ENCODE results near the gene ADPRHL1. TPM values are rescaled to one million over a fixed set of nuclear protein-coding genes. Genes with fewer than 3 reads are reported as not detected.
A peak's percentile ranks its signal among the peaks of the same experiment; 100 is the strongest.

Gene ADPRHL1
- total RNA-seq, 4 donors from 2014 or later = 6.9 to 15.5 (median 12.6) TPM

- 80 to 86% methylated on average over 37 to 52 of the region's 52 CpGs for WGBS, 2 donors
- H3K9me3 ChIP-seq = no peaks in the 10 kb centered on the region
- TF ChIP-seq EP300 (IDR thresholded peaks at IDR 0.05) (no peak), CTCF (IDR thresholded peaks at IDR 0.05) (no peak), POLR2A (IDR thresholded peaks at IDR 0.05) (no peak)
- H3K36me3 ChIP-seq = no peaks in the 10 kb centered on the region
- peak overlapping the region in 2 of 4 donors; percentile 56 to 60 for H3K27ac ChIP-seq
- H3K4me1 ChIP-seq = no peaks in the 10 kb centered on the region
- no peak overlapping the region for H3K4me3 ChIP-seq
- DNase-seq (ENCODE audit: low spot score in 2 of 2) = no peak
- H3K27me3 ChIP-seq = peaks cover 0 to 21% of the 10 kb centered on the region in 2 donors
Observed at GRCh38 chr13:113401452-113402415, 51.6 kb downstream of the ADPRHL1 start.

- WGBS, 2 donors = 70% methylated on average over 21 to 25 of the region's 25 CpGs
- Histone ChIP-seq H3K4me1 (no peaks in the 10 kb centered on the region), H3K27ac (peak overlapping the region in 2 of 4 donors; percentile 56 to 60), H3K27me3 (peaks cover 0 to 17% of the 10 kb centered on the region in 2 donors), H3K9me3 (no peaks in the 10 kb centered on the region), H3K4me3 (no peak overlapping the region), H3K36me3 (no peaks in the 10 kb centered on the region)
- no peak for TF ChIP-seq CTCF (IDR thresholded peaks at IDR 0.05)
- no peak for TF ChIP-seq POLR2A (IDR thresholded peaks at IDR 0.05)
- no peak for TF ChIP-seq EP300 (IDR thresholded peaks at IDR 0.05)
- DNase-seq (ENCODE audit: low spot score in 2 of 2) = no peak
Observed at GRCh38 chr13:113400621-113401451, 52.5 kb downstream of the ADPRHL1 start.

- Histone ChIP-seq H3K27me3 (peaks cover 0 to 13% of the 10 kb centered on the region in 2 donors), H3K36me3 (no peaks in the 10 kb centered on the region), H3K4me1 (no peaks in the 10 kb centered on the region), H3K4me3 (no peak overlapping the region), H3K27ac (peak overlapping the region in 2 of 4 donors; percentile 59 to 70), H3K9me3 (no peaks in the 10 kb centered on the region)
- DNase-seq (ENCODE audit: low spot score in 2 of 2) = no peak
- TF ChIP-seq POLR2A (IDR thresholded peaks at IDR 0.05) (no peak), CTCF (IDR thresholded peaks at IDR 0.05) (no peak), EP300 (IDR thresholded peaks at IDR 0.05) (no peak)
- WGBS, 2 donors = 71 to 77% methylated on average over 19 of the region's 19 CpGs
Observed at GRCh38 chr13:113399755-113400149, 53.5 kb downstream of the ADPRHL1 start.

GRCh38 chr13:113398963-113399754 lies 54.1 kb downstream of the ADPRHL1 start:
- Histone ChIP-seq H3K27ac (peak overlapping the region in 2 of 4 donors; percentile 59 to 70), H3K9me3 (no peaks in the 10 kb centered on the region), H3K36me3 (no peaks in the 10 kb centered on the region), H3K4me3 (no peak overlapping the region), H3K4me1 (peaks cover 0 to 4% (median 0%) of the 10 kb centered on the region in 4 donors), H3K27me3 (peaks cover 0 to 13% of the 10 kb centered on the region in 2 donors)
- TF ChIP-seq POLR2A (IDR thresholded peaks at IDR 0.05) (no peak), EP300 (IDR thresholded peaks at IDR 0.05) (peak in 1 of 2 donors; percentile 42)
- peak in 1 of 2 donors; percentile 12 for DNase-seq (ENCODE audit: low spot score in 2 of 2)
- WGBS, 2 donors = 52 to 53% methylated on average over 19 of the region's 19 CpGs

Data from tibial nerve (tissue), 4 donors.